GM06990 (cell line): ENCODE measurements around the gene EP400.

Experiments used
- DNase-seq: peaks from one replicate; pipeline ENCODE4 v3.0.0-alpha.2; 2011; ENCODE audit not compliant: insufficient read length; ENCODE audit errors: extremely low read depth
- H3K27me3 ChIP-seq: replicated peaks from 2 replicates; pipeline ENCODE4 v1.6.0; 2011; ENCODE audit warnings: low read length; ENCODE audit not compliant: control insufficient read depth, insufficient read depth
- H3K36me3 ChIP-seq: 2 replicates; pipeline ENCODE4 v1.5.1; 2011; ENCODE audit warnings: low read length; ENCODE audit not compliant: control insufficient read depth, insufficient read depth
- H3K4me3 ChIP-seq: replicated peaks from 2 replicates; pipeline ENCODE4 v1.5.1; 2011; ENCODE audit warnings: low read depth, mild to moderate bottlenecking, control low read depth, low read length
- CTCF ChIP-seq: IDR thresholded peaks from 2 replicates; pipeline ENCODE4 v1.5.1; 2011; ENCODE audit warnings: low read length, control low read depth, mild to moderate bottlenecking, inconsistent platforms; ENCODE audit not compliant: insufficient read depth, poor library complexity, severe bottlenecking

The EP400 gene

GRCh38 chr12:132028111-132028510 lies 78.4 kb downstream of the EP400 start:
- Histone ChIP-seq H3K27me3 (no peaks in the 10 kb centered on the region), H3K36me3 (peaks cover 44% of the 10 kb centered on the region), H3K4me3 (no peak overlapping the region)
- TF ChIP-seq CTCF: no peak
- no peak for DNase-seq

- no peak overlapping the region for H3K4me3 ChIP-seq
- DNase-seq: no peak
Measured at GRCh38 chr12:132029503-132030300, 80.0 kb downstream of the EP400 start.

GRCh38 chr12:132030367-132031038 lies 80.8 kb downstream of the EP400 start:
- no peak for TF ChIP-seq CTCF
- no peak for DNase-seq
- no peak overlapping the region for H3K4me3 ChIP-seq
- no peaks in the 10 kb centered on the region for H3K27me3 ChIP-seq
- peaks cover 43% of the 10 kb centered on the region for H3K36me3 ChIP-seq

More at GRCh38 chr12:132029503-132030300, 80.0 kb downstream of the EP400 start:
- Histone ChIP-seq H3K36me3 (peaks cover 39% of the 10 kb centered on the region), H3K27me3 (no peaks in the 10 kb centered on the region)
- no peak for TF ChIP-seq CTCF

- no peak for TF ChIP-seq CTCF
- Histone ChIP-seq H3K4me3 (no peak overlapping the region), H3K36me3 (peaks cover 38% of the 10 kb centered on the region), H3K27me3 (no peaks in the 10 kb centered on the region)
- DNase-seq: no peak
Measured at GRCh38 chr12:132033627-132034026, 83.9 kb downstream of the EP400 start.

- no peaks in the 10 kb centered on the region for H3K27me3 ChIP-seq
- no peak for DNase-seq
- no peak for TF ChIP-seq CTCF
- no peak overlapping the region for H3K4me3 ChIP-seq
- H3K36me3 ChIP-seq: peaks cover 31% of the 10 kb centered on the region
Measured at GRCh38 chr12:132036063-132036683, 86.4 kb downstream of the EP400 start.
